Epithelial cell of esophagus (primary cell): ENCODE measurements around the gene SLC19A2.
"Not testable (repeated sequence)": the region's sequence is repeated elsewhere in the genome, so short reads cannot be mapped to it uniquely, and the experiment has no call there.

Source experiments
- DNase-seq: peaks from one replicate; pipeline ENCODE4 v3.0.0; 2010; ENCODE audit warnings: low read depth
- H3K4me3 ChIP-seq: 2 replicates; pipeline ENCODE4 v1.5.1; 2011; ENCODE audit warnings: mild to moderate bottlenecking, low read length, control low read depth
- TF ChIP-seq, protein P1 (sequence below): IDR thresholded peaks from 2 replicates; pipeline ENCODE4 v1.5.1; 2011; ENCODE audit warnings: low read depth, mild to moderate bottlenecking, low read length, control low read depth, inconsistent platforms; ENCODE audit not compliant: insufficient read depth; ENCODE audit errors: missing control alignments

Gene SLC19A2, protein sequence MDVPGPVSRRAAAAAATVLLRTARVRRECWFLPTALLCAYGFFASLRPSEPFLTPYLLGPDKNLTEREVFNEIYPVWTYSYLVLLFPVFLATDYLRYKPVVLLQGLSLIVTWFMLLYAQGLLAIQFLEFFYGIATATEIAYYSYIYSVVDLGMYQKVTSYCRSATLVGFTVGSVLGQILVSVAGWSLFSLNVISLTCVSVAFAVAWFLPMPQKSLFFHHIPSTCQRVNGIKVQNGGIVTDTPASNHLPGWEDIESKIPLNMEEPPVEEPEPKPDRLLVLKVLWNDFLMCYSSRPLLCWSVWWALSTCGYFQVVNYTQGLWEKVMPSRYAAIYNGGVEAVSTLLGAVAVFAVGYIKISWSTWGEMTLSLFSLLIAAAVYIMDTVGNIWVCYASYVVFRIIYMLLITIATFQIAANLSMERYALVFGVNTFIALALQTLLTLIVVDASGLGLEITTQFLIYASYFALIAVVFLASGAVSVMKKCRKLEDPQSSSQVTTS

DNA sequence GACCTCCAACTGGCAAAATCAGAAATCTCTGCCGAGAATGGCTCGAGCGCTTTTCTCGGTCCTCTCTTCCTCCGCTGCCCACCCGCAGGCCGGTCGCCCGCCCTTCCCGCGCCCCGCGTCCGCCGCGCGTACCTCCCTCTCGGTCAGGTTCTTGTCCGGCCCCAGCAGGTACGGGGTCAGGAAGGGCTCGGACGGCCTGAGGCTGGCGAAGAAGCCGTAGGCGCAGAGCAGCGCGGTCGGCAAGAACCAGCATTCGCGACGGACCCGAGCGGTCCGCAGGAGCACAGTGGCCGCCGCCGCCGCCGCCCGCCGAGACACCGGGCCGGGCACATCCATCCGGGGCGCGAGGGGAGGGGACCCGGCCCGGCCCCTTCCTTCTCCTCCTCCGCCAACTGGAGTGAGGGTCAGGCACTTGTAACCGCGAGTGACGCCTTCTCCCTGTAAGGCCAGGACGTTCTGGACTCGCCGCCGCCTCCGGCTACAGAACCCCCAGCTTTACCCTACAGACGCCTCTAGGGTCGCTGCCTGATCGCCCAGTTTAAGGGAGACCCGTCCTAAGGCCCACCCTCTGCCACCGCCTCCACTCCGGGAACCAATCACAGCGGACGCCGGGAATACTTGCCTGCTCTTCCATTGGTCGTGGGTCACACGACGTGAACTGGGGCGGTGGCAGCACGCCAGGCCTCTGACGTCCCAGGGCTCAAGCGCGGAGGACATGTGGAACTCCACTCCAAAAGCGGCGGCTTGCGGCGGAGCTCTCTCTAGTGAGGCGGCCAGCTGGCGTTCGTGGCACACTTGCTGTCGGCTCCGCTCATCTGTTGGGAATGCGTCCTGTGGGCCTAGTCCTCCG, at the start of gene SLC19A2:
TSS of gene SLC19A2 (minus strand) at position 514 of the 850 bp plus-strand sequence. CDS start at position 336, 178 bp downstream.
- DNase-seq: peak; percentile 99
- TF ChIP-seq, protein P1, sequence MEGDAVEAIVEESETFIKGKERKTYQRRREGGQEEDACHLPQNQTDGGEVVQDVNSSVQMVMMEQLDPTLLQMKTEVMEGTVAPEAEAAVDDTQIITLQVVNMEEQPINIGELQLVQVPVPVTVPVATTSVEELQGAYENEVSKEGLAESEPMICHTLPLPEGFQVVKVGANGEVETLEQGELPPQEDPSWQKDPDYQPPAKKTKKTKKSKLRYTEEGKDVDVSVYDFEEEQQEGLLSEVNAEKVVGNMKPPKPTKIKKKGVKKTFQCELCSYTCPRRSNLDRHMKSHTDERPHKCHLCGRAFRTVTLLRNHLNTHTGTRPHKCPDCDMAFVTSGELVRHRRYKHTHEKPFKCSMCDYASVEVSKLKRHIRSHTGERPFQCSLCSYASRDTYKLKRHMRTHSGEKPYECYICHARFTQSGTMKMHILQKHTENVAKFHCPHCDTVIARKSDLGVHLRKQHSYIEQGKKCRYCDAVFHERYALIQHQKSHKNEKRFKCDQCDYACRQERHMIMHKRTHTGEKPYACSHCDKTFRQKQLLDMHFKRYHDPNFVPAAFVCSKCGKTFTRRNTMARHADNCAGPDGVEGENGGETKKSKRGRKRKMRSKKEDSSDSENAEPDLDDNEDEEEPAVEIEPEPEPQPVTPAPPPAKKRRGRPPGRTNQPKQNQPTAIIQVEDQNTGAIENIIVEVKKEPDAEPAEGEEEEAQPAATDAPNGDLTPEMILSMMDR: peak; percentile 21
- H3K4me3 ChIP-seq: peak within 1 kb of the TSS; percentile 75

DNA sequence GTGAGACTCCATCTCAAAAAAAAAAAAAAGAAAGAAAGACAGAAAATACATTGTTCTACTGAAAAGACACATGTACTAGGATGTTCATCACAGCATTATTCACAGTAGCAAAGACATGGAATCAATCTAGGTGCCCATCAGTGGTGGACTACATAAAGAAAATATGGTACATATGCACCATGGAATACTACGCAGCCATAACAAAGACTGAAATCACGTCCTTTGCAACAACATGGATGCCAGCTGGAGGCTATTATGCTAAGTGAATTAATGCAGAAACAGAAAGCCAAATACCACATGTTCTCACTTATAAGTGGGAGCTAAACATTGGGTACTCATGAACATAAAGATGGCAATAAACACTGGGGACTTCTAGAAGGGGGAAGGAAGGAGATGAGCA, 48.9 kb upstream of the SLC19A2 start:
- H3K4me3 ChIP-seq: no peak overlapping the region
- DNase-seq: no peak
- TF ChIP-seq, protein P1: no peak

DNA sequence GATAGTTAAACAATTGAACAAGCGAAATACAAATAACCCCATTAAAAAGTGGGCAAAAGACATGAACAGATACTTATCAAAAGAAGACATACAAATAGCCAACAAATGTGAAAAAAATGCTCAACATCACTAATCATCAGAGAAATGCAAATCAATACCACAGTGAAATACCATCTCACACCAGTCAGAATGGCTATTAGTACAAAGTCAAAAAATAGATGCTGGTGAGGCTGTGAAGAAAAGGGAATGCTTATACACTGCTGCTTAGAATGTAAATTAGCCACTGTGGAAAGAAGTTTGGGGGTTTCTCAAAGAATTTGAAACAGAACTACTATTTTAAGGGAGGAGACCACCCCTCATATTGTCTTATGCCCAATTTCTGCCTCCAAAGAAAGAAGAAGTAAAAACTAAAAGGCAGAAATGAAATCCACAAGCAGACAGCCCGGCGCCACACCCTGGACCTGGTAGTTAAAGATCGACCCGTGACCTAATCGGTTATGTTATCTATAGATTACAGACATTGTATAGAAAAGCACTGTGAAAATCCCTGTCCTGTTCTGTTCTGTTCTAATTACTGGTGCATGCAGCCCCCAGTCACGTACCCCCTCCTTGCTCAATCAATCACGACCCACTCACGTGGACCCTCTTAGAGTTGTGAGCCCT, 47.9 kb upstream of the SLC19A2 start:
- DNase-seq: not testable (repeated sequence)

DNA sequence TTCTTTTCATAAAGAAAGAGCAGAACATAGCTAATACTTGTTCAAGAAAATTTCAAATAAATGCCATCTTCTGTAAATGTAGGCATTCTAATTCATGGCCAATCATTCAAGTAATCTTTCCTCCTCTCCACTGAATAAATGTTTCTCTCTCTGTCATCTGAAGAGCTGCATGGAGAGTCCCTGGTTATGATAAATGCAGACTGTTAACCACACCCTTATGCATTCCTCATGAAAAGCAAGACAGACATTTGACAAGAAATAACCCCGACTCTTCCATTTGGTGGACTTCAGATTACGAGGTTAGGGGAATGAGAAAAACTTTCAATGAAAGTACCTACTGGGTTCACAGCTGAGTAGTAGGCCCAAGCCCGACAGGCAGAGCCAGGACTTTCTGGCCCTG, 44.7 kb upstream of the SLC19A2 start:
- peak; percentile 27 for DNase-seq
- H3K4me3 ChIP-seq: no peak overlapping the region
- TF ChIP-seq, protein P1: no peak

More for the DNA sequence above, 47.9 kb upstream of the SLC19A2 start:
- H3K4me3 ChIP-seq: not testable (repeated sequence)

DNA sequence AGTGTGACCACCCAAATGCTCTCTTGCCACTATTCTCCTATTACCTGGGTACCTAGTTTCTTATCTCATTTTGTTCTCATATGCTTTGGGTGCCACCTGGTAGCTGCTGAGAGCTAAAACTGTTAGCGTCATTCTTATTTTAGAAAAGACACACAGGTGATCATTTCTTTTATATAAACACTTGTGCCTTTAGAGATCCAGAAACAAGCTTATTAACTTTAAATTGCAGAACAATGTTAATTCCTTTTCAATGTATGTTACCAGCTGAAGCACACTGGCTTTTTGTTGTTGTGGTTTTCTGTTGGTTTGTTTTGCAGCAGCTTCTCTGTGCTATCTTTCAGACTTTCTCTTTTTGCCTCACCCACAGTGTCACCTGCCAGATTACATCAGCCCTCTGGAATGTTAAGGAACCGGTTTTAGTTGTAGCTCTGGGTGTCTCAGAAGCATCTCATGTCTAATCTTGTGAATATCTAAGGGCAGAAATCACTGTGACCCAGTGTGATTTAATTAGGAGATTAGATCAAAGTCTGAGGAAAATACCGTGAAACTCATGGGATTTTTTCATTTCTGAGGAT, 43.4 kb upstream of the SLC19A2 start:
- H3K4me3 ChIP-seq: peak overlapping the region; percentile 22
- TF ChIP-seq, protein P1: no peak
- peak; percentile 97 for DNase-seq

DNA sequence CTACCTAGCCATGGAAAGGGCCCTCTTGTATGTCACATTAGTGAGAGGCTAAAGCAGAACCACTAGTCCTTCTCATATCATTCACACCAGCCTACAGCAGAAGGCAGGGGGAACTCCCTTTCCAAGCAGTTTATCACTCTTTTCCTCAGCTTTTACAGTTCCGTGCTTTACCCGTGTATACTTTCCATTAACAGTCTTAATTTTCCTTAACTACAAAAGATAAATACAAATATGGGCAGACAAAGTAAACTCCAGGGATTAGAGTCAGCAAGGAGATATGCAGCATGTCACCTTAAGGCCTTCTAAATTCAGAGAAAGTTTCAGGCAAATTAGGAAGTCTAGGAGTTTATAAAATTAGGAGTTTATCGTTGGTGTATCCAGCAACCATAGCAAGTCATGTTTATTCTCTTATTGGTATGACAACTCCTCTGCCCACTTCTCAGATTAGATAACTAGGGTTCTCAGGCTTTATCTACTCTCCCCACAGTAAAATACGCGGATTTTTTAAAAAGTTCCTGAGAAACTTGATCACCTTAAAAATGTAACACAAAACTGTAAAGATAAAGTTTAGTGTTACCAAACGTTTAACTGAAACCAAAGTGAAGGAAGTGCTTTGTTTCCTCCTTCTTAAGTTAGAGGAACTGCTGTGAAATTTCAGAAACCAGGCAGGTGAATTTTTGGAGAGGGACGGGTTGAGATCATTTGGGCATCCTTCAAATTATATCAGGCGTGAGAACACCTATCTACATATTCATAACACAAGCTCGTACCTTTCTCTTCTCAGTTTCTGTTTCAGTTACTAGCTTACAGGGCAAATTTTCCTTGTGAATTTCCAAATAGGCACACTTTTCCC, 42.7 kb upstream of the SLC19A2 start:
- peak overlapping the region; percentile 22 for H3K4me3 ChIP-seq
- peak; percentile 18 for DNase-seq
- TF ChIP-seq, protein P1: no peak
